IPS-18a (cell line): Measurements from ENCODE around the gene SPDYE4.

ENCODE experiments used
- H3K27ac ChIP-seq: one replicate; pipeline ENCODE4 v1.5.1; 2013; ENCODE audit warnings: low read length
- H3K27me3 ChIP-seq: one replicate; pipeline ENCODE4 v1.6.1; 2013; ENCODE audit warnings: mild to moderate bottlenecking, low read length; ENCODE audit not compliant: control insufficient read depth, insufficient read depth
- H3K36me3 ChIP-seq: one replicate; pipeline ENCODE4 v1.6.1; 2013; ENCODE audit warnings: low read depth, low read length; ENCODE audit not compliant: control insufficient read depth
- H3K4me1 ChIP-seq: one replicate; pipeline ENCODE4 v1.6.1; 2013; ENCODE audit warnings: low read depth, low read length; ENCODE audit not compliant: control insufficient read depth
- H3K4me3 ChIP-seq: one replicate; pipeline ENCODE4 v1.5.1; 2013; ENCODE audit warnings: low read length
- H3K9ac ChIP-seq: one replicate; pipeline ENCODE4 v1.6.1; 2013; ENCODE audit warnings: mild to moderate bottlenecking, low read length, moderate library complexity
- H3K9me3 ChIP-seq: one replicate; pipeline ENCODE4 v1.6.1; 2013; ENCODE audit warnings: low read depth, low read length; ENCODE audit not compliant: control insufficient read depth

SPDYE4 gene

DNA sequence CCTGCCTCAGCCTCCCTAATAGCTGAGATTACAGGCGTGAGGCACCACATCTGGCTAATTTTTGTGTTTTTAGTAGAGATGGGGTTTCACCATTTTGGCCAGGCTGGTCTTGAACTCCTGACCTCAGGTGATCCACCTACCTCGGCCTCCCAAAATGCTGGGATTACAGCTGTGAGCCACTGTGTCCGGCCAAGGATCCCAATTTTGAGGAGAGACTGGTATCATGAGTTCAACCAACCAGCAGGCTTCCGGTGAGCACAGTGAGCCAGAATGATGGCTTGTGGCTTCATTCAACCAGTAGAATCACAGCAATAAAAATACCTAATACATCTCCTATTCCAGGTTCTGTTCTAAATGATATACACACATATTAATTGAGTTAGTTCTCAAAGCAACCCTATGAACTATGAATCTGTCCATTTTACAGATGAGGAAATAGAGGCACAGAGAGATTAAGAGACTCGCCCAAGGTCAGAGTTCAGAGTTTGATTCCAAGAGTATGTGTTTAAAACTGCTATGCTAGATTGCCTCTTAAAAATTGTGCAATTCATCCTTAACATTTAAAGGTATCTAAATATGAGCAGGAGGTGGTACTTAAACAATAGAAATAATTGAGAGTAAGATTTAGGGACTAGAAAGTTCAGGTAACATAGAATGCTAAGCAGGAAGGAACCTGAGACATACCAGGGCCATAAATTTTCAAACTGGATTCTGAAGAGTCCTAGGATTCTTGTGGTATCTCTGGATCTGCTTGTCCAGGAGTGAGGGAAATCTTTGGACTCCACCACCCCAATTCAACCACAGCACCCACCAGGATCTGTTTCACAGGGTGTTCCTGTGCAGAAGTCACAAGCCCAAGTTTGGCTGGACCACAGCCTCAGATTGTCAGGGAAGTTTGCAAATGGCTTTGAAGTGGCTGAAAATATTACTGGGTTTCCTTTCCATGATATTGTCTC is 38.8 kb downstream of the SPDYE4 start:
- H3K9me3 ChIP-seq: no peaks in the 10 kb centered on the region
- H3K9ac ChIP-seq: no peak overlapping the region
- no peaks in the 10 kb centered on the region for H3K27me3 ChIP-seq
- H3K27ac ChIP-seq: no peak overlapping the region
- H3K36me3 ChIP-seq: no peaks in the 10 kb centered on the region
- H3K4me3 ChIP-seq: no peak overlapping the region
- H3K4me1 ChIP-seq: no peaks in the 10 kb centered on the region

DNA sequence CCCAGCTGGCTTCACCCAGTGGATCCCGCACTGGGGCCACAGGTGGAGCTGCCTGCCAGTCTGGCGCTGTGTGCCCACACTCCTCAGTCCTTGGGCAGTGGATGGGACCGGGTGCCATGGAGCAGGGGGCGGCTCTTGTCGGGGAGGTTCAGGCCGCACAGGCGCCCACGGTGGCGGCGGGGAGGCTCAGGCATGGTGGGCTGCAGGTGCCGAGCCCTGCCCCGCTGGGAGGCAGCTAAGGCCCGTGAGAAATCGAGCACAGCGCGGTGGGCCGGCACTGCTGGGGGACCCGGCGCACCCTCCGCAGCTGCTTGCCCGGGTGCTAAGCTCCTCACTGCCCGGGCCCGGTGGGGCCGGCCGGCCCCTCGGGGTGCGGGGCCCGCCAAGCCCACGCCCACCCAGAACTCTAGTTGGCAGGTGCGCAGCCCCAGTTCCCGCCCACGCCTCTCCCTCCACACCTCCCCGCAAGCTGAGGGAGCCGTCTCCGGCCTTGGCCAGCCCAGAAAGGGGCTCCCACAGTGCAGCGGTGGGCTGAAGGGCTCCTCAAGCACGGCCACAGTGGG is 40.3 kb downstream of the SPDYE4 start:
- no peak overlapping the region for H3K9ac ChIP-seq
- H3K4me1 ChIP-seq: no peaks in the 10 kb centered on the region
- no peak overlapping the region for H3K4me3 ChIP-seq
- no peaks in the 10 kb centered on the region for H3K27me3 ChIP-seq
- no peaks in the 10 kb centered on the region for H3K9me3 ChIP-seq
- H3K27ac ChIP-seq: no peak overlapping the region
- no peaks in the 10 kb centered on the region for H3K36me3 ChIP-seq

DNA sequence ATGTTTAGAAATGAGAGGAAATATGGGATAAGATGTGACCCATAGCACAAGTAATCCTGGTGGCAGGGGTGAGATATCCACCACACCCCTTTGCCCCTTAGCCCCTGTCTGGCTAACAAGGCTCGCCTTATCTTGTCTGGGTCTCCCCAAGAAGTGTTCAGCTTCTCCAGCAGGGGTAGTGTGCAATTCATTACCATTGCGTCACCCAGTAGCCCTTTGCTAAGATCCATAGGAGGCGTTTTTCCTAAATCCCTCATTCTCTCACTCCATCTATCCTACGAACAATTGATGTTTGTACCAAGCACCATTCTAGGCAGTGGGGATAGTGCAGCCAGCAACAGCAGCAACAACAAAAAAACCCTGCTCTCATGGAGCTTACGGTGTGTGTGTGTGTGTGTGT is 44.5 kb downstream of the SPDYE4 start:
- Histone ChIP-seq H3K4me1 (no peaks in the 10 kb centered on the region), H3K36me3 (no peaks in the 10 kb centered on the region), H3K9me3 (no peaks in the 10 kb centered on the region), H3K27me3 (no peaks in the 10 kb centered on the region), H3K9ac (no peak overlapping the region), H3K27ac (no peak overlapping the region), H3K4me3 (no peak overlapping the region)

DNA sequence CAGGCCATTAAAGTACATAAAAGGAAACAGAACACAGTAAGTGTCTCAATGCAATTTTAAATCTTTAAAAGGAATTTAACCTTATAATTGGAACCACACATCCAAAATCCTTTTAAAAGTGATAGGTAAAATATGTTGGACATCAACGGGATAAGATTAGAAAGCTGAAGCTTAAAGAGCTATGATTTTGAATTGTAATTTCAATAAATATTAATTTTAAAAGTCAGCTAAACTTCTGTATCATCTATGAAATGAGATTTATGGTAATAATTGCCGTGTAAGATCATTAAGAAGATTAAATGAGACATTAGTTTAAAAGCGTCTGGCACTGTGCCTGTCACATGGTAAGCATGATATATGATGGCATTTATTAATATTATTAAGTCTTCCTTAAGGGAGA is 45.0 kb downstream of the SPDYE4 start:
- Histone ChIP-seq H3K9ac (no peak overlapping the region), H3K36me3 (no peaks in the 10 kb centered on the region), H3K27me3 (no peaks in the 10 kb centered on the region), H3K4me1 (no peaks in the 10 kb centered on the region), H3K27ac (no peak overlapping the region), H3K9me3 (no peaks in the 10 kb centered on the region), H3K4me3 (no peak overlapping the region)

DNA sequence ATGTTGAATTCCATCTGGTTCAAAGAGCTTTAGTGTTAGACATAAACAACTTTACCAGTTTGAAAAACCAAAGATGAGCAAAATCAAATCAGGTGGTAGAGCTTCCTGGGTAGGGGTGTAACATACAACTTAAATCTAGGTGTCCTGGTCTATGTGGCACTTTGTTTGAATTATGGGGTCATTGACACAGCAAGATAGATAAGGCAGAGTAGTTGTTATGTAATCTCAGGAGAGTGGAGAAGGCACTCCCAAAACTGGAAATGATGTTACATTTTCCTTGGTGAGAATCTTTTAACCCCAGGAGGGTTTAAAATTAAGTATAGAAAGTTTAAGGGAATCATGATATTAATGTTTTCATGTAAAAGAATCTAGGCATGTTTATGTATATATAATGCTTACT is 45.6 kb downstream of the SPDYE4 start:
- Histone ChIP-seq H3K4me3 (no peak overlapping the region), H3K4me1 (no peaks in the 10 kb centered on the region), H3K27me3 (no peaks in the 10 kb centered on the region), H3K27ac (no peak overlapping the region), H3K9me3 (no peaks in the 10 kb centered on the region), H3K9ac (no peak overlapping the region), H3K36me3 (no peaks in the 10 kb centered on the region)

DNA sequence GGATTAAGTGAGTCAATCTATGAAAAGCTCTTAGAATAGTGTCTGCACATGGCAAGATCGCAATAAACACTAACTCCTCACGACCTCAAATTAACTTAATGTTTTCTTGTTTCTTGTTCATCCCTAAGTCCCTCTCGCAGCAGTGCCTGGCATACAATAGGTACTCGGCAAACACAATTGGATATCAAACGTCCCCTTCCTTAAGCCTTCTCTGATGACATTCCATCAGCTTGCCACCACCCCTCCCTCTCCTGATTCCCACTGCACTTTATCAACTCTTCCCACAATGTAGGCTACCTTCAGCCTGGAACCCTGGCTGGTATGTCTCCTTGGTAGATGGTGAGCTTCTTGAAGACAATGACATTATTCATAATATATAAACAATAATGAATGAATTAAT is 47.1 kb downstream of the SPDYE4 start:
- Histone ChIP-seq H3K27me3 (no peaks in the 10 kb centered on the region), H3K4me1 (no peaks in the 10 kb centered on the region), H3K9me3 (no peaks in the 10 kb centered on the region), H3K27ac (no peak overlapping the region), H3K36me3 (no peaks in the 10 kb centered on the region), H3K9ac (no peak overlapping the region), H3K4me3 (no peak overlapping the region)

DNA sequence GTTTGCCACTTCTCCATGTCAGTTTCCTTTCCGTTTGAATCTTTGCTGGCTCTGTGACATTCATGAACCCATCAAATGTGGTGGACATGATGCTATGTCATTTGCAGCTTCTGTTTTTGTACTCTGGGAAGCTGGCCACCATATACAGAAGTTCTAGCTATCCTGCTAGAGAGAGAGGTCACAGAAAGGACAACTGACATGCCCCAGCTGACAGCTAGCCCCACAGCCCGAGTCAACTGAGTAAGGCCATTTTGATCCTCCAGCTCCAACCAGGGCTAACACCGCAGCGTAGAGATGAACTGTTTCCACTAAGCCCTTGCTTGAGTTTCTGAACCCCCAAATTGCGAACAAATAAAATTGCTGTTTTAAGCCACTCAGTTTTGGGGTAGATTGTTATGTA is 47.5 kb downstream of the SPDYE4 start:
- no peak overlapping the region for H3K27ac ChIP-seq
- H3K4me3 ChIP-seq: no peak overlapping the region
- no peaks in the 10 kb centered on the region for H3K4me1 ChIP-seq
- H3K9ac ChIP-seq: no peak overlapping the region
- H3K9me3 ChIP-seq: no peaks in the 10 kb centered on the region
- no peaks in the 10 kb centered on the region for H3K27me3 ChIP-seq
- H3K36me3 ChIP-seq: no peaks in the 10 kb centered on the region

DNA sequence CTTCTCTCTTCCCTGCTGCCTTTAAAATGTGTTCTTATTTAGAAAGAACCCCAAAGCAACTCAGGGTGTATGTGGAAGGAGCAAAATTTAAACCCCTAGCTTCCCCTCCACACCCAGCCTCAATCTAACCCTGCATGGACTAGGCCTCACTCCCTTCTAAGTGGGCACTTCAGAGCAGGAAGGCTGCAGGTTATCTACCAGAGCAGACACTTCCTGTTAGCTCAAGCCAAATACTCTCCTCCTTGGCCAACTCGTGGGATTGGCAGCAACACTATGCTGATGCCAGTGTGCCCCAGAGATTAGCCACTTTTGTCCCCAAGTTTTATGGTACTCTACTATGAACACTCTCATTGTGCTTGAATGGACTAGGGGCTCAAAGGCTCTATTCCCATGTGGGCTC is 49.3 kb downstream of the SPDYE4 start:
- no peaks in the 10 kb centered on the region for H3K27me3 ChIP-seq
- no peak overlapping the region for H3K4me3 ChIP-seq
- H3K9ac ChIP-seq: no peak overlapping the region
- no peaks in the 10 kb centered on the region for H3K4me1 ChIP-seq
- no peaks in the 10 kb centered on the region for H3K9me3 ChIP-seq
- no peaks in the 10 kb centered on the region for H3K36me3 ChIP-seq
- no peak overlapping the region for H3K27ac ChIP-seq

DNA sequence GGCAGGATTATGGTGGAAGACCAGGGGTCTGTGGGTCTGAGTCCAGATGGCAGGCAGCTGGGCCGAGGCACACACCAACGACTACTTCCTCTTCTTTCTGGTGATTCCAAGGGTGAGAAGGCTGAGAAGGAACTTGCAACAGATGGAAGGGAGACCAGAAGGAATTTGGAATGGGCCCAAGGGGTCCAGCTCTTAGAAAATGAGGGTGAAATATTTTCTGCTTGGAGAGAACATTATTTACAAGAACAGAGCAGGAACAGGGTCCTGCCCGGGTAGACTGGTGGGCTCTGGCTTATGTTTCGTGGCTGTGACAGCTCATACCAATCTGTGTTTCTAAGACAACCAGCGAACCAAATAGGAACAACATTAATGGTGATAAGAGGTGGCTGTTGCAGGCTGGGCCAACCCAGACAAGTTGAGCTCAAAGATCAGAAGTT is 50.3 kb downstream of the SPDYE4 start:
- Histone ChIP-seq H3K9ac (no peak overlapping the region), H3K4me1 (no peaks in the 10 kb centered on the region), H3K36me3 (no peaks in the 10 kb centered on the region), H3K4me3 (no peak overlapping the region), H3K27me3 (no peaks in the 10 kb centered on the region), H3K27ac (no peak overlapping the region), H3K9me3 (no peaks in the 10 kb centered on the region)

DNA sequence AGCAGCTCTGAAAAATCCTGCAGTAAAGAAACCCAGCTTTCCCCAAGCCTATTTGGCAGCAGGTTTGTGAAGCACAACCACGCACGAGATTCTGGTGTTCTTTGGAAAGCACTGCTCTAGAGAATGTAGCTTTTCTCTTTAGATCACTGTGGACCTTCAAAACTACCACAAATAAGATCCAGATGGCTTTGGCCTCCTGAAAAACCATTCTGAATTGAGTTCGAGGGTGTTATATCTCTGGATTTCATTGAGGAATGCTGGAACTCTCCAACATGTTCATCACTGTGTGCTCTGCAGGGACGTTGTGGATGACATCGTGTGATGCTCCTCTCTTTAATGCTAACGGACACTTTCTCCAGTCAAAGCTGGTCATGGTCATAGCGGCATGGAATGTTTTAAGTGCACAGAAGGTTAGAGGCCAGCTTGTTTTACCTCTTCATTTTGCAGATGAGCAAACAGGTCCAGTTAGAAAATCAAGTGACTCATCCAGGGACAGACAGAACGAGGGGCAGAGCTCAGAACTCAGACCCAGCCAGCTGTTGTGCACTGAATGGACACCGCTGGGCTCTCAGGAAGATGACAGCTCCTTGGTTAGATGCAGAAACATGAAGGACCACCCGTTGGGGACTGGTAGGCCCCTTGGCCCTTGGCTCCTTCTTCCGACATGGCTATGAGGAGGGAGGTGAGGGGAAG is 50.9 kb downstream of the SPDYE4 start:
- Histone ChIP-seq H3K27me3 (no peaks in the 10 kb centered on the region), H3K4me3 (no peak overlapping the region), H3K4me1 (no peaks in the 10 kb centered on the region), H3K9ac (no peak overlapping the region), H3K27ac (no peak overlapping the region), H3K9me3 (no peaks in the 10 kb centered on the region), H3K36me3 (no peaks in the 10 kb centered on the region)

DNA sequence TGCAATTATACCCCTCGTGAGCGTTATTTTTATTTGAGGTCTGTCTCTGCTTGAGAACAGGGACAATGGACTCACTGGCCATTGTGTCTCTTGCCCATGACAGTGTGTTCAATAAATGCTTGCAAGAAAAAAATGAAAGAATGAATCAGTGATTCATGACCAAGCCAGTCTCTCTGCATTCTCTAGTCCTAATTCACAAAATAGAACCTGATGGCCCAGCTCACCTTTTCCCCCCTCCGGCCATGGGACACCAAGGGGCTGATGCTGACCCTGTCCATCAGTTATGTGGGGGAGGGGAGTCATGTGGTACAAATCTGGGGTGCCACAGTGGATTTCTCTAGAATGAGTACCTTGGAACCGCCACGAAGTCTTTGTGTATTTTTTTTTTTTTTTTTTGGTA is 51.9 kb downstream of the SPDYE4 start:
- Histone ChIP-seq H3K27ac (no peak overlapping the region), H3K27me3 (no peaks in the 10 kb centered on the region), H3K9me3 (no peaks in the 10 kb centered on the region), H3K9ac (no peak overlapping the region), H3K4me1 (no peaks in the 10 kb centered on the region), H3K4me3 (no peak overlapping the region), H3K36me3 (no peaks in the 10 kb centered on the region)
